HG03175 (cell line): ENCODE data around the gene DNAJC12.
A peak's percentile ranks its signal among the peaks of the same experiment; 100 is the strongest.
"Not testable (repeated sequence)": the region's sequence is repeated elsewhere in the genome, so short reads cannot be mapped to it uniquely, and the experiment has no call there.

Experiments
- ATAC-seq: cut with Tn5 transposase; IDR thresholded peaks from one replicate; pipeline ENCODE4 v1.9.1; 2021; ENCODE audit warnings: mild to moderate bottlenecking, moderate library complexity; ENCODE audit not compliant: unreplicated experiment

Gene DNAJC12

DNA sequence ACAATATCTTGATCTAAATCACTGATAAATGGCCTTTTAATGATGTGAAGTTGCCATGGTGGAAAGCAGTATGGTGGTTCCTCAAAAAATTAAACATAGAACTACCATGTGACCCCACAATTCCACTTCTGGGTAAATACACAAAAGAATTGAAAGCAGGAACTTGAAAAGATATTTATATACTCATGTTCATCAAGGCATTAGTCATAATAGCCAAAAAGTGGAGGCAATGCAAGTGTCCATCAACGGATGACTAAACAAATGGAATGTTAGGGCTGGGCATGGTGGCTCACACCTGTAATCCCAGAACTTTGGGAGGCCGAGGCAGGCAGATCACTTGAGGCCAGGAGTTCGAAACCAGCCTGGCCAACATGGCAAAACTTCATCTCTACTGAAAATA is 2.0 kb upstream of the DNAJC12 start:
- ATAC-seq, result no peak

DNA sequence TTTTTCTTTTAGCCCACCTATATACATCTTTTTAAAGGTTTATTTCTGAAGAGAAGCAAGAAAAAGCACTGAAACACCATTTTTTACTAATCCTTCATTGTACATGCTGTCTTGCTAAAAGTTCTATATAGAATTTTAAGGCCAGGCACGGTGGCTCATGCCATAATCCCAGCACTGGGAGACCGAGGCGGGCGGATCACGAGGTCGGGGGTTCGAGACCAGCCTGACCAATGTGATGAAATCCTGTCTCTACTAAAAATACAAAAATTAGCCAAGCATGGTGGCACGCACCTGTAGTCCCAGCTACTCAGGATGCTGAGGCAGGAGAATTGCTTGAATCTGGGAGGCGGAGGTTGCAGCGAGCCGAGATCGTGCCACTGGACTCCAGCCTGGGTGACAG is 1.5 kb upstream of the DNAJC12 start:
- not testable (repeated sequence) for ATAC-seq

DNA sequence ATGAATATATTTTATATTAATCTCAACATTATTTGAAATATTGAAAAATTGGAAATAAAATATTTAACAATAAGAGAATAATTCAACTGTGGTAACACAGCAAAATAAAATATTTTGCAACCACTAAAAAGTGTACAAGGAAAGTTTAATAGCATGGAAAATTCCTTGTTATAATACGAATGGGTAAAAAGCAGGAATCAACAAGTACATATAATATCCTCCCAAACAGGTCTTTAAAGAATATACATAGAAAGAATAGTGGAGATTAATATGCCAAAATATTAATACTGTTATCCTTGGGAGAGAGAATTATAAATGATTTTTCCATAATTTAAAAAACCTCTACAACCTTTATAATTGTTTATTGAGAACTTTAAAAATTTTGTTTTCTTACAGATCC is 1.0 kb downstream of the DNAJC12 start:
- no peak for ATAC-seq

DNA sequence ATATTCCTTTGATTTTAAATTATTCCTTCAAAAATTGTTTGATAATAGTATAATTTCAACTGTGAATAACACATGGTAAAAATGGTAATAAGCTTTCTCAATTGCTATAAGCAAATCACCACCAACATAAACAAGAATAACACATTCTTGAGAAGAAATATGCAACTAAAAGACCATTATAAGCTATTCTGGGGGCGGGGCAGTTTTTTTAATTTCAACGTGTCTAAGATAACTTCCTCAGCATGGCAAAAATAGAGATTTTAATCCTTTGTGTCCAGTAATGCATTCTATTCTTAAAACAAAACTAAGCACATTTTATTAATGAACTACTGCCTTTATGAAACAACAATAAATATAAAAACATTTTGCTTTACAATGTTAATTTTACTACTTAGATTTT is 1.5 kb downstream of the DNAJC12 start:
- ATAC-seq, result no peak

DNA sequence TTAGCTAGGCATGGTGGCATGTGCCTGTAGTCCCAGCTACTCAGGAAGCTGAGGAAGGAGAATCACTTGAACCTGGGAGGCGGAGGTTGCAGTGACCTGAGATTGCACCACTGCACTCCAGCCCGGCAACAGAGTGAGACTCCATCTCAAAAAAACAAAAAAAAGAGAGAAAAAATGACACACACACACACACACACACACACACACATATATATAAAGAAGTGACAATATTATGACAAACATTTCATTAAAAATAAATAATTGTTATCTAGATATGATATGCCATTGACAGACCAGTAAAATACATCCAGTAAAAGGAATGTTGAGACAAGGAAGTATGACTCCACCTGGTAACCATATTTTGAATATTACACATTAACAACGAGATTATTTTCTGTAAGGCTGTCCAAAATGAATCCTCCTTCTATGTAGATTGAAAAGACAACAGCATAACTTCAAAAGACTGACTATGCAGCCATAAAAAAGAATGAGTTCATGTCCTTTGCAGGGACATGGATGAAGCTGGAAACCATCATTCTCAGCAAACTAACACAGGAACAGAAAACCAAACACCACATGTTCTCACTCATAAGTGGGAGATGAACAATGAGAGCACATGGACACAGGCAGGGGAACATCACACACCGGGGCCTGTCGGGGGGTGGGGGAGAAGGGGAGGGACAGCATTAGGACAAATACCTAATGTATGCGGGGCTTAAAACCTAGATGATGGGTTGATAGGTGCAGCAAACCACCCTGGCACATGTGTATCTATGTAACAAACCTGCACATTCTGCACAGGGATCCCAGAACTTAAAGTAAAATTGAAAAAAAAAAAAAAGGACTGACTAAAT is 2.2 kb downstream of the DNAJC12 start:
- not testable (repeated sequence) for ATAC-seq

DNA sequence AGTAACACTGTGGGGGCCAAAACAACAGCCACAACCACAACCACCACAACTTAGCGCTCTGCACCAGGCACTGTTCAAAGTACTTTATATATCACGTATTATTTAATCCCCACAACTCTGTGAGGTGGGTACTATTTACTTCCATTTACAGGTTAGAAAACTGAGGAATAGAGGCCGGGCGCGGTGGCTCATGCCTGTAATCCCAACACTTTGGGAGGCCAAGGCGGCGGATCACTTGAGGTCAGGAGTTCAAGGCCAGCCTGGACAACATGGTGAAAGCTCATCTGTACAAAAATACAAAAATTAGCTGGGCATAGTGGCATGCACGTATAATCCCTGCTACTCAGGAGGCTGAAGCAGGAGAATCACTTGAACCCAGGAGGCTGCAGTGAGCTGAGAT is 3.6 kb downstream of the DNAJC12 start:
- no peak for ATAC-seq

DNA sequence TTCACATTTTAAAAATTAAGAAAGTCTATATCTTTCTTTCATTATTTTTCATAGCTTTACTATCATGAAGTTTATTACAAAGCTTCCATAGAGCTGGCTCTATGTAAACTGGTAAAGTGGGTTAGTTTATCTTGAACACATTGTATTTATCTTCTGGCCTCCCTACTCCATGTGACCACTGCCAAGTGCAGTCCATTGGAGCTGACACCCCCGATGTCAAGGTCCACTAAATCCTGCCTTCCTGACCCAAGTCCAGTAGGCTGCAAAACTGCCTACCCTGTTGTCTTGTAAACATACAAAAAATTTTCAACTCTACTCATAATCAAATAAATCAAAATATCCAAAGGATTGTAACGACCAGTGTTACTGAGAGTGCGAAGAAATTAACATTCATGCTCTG is 10.2 kb downstream of the DNAJC12 start:
- no peak for ATAC-seq

DNA sequence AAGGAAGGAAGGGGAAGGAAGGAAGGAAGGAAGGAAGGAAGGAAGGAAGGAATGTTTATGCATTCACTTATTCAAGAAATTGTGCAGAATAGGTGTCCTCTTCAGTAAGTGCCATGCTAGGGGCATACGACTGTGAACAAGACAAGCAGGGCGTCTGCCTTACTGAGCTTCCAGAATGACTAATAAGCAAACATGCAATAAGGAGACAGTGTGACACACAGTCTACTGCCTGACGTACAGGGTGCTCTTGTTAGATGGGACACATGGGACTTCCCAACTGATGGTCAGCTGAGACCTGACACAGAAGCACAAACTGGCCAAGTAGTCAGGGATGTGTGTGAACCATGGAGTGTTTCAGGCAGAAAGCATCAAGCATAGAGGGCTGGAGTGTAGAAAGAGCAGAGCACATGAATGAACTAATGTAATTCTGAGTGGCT is 18.2 kb downstream of the DNAJC12 start:
- peak; percentile 43 for ATAC-seq

DNA sequence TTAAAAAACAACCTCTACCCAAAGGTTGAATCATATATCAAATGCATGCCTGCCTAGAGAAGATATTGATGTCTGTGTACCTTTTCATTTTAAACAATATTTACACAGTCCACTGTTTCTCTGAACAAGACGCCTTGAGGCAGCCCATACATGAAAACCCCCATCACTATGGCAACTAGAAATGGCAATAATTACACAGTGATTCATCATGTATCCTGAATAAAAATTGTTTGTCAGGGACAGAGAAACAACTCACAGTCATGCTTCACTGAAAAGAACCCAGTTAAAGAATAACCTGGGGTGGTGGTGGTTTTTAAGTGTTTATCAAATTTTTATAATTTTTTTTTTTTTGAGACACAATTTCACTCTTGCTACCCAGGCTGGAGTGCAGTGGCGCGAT is 19.7 kb downstream of the DNAJC12 start:
- peak; percentile 82 for ATAC-seq

DNA sequence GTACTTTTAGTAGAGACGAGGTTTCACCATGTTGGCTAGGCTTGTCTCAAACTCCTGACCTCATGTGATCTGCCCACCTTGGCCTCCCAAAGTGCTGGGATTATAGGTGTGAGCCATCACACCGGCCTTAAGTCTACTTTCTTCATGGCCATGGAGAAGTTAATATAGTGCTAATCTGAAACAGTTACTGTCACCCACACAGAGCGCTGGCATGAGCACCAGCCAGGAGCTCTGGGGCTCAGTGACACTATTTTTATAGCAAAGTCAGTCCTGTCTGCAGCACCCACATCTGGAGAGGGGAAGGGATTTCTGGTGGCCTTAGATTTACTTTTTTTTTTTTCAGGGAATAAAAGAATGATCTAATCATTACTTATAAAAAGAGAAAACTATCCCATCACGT is 21.3 kb downstream of the DNAJC12 start:
- ATAC-seq, result no peak

DNA sequence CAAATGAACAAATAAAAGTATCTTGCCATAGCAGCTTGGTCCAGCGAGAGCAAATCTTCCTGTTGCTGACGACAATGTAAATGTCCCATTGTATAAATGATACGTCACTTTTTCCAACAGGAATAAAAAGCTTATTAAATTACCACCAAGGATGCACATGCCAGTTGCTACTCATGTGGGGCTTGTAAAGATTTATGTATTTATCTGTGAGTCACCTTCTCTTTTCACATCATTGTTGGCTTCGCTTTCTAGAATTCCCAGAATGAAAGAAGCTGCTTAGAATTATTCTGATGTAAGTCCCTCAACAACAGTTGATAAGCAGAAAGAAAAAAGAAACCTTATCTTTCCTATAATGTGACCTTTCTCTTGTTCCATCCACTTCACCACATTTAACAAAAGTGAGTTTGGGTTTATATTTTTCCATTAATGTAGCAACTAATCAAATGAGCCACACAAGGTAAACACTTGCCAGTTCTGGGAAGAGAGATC is 22.4 kb downstream of the DNAJC12 start:
- no peak for ATAC-seq

DNA sequence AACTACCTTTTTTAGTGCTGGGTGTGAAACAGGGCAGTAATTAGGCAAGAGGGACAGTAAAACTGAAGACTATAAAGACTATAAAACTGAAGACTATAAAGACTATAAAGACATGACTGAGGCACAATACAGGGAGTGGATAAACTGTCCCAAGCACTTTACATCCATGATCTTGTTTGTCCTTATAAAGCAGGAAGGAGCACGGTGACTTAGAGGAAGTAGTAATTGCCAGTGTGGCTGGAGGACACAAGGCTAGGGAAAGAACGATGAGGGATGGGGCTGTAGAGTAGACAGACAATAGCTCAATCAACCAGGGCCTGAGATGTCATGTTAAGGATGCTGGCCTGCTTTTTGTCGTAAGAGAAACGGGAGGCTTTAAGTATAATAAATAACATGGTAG is 26.0 kb downstream of the DNAJC12 start:
- ATAC-seq, result no peak

DNA sequence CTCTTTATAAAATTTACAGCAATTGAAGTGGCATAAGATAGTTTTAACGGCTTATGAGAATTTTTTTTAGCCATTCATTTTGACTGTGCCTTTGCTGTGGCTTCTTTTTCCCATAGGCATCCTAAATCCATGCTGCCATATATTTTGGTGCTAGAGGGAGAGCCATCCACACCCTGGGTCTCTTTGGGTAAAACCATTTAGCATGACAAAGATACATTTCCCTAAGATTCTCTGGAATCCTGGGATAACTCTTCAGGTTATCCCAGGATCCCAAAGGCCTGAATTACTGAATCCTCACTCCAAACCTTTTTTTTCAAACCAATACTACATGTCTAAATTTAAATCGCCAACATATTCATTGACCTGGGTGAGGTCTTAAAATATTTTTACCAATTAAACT is 28.9 kb downstream of the DNAJC12 start:
- ATAC-seq, result no peak

DNA sequence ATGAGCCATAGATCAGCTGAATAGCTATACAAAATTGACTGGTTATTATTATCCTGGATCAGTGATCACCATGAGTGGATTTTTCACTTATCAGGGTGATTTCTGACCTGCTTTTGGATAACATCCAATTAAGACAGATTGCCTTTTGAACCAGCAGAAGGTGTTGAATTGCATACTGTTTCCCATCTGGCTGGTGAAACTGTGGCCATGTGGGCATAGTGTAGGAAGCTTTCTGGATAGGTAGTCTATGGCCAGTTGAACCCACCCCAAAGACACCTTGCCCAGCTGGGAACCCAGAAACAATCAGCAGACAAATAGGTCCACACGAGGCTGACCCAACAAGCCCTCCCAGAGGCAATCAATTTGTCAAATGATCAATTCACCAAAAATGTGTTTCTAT is 29.3 kb downstream of the DNAJC12 start:
- no peak for ATAC-seq

DNA sequence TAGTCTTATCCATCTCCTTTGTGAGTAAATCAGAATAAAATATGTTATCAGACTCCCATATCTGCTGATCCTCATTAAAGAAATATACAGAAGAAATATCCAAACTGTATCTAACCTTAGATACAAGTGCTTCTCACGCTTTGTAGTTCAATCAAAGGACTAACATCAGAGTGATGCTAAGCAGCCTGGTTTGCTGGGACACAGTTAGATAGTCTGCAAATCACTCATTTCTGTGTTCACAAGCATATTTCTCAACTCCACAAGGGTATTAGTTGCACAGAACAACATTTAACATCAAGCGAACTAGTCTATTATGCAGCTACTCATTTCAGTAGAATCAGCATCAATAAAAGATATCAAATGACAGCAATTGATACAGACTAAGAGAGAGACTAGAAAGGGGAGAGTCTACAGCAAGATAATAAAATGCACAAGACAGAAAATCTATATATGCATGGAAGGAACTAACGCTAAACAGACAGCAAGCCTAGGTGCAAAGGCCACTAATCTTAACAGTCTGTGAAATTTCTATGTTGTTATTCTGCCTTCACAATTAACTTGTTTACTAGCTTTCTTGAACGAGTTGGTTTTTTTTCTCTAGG is 30.0 kb downstream of the DNAJC12 start:
- ATAC-seq, result no peak

DNA sequence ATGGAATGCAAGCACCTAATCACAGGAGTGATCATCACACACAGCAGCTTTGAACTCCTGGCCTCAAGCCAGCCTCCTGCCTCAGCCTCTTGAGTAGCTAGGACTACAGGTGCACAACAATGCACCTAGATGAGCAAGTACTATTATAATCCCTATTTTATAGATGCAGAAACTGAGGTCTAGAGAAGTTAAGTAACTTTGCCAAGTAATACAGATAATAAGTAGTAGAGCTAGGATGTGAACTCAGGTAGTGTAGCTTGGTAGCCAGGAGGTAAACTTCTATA is 33.7 kb downstream of the DNAJC12 start:
- ATAC-seq, result no peak

DNA sequence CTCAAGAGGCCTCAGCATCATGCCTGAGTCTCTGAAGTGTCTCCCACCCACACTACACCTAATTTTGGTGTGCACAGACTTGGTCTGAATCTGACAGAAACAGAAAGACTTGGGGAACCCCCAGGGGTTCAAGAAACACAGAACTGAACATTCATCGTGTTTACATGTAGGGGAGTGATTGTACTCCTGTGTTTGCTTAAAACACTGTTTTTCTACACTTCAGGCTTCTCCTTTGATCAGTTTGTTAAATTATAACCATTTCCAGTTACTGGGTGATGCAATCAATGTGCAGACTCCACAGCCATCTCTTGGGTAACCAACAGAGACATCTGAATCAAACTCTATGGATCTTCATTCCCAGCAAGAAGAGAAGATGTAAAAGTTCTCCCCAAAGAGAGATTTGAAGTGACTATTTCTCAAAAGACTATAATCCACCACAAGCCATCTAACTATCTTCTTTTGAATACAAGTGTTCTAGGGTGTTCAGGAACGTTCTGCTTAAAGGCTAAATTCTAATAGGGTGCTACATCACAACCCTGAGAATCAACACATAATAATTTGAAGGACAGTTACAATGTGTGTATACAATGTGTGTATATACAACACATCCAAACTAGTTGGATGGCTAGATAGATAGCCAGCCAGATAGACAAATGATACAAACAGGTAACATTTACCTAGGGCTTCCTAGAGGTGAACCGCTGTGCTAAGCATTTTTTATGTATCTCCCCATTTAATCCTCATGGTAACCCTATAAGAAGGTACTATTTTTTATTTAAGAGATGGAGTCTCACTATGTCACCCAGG is 34.2 kb downstream of the DNAJC12 start:
- no peak for ATAC-seq

DNA sequence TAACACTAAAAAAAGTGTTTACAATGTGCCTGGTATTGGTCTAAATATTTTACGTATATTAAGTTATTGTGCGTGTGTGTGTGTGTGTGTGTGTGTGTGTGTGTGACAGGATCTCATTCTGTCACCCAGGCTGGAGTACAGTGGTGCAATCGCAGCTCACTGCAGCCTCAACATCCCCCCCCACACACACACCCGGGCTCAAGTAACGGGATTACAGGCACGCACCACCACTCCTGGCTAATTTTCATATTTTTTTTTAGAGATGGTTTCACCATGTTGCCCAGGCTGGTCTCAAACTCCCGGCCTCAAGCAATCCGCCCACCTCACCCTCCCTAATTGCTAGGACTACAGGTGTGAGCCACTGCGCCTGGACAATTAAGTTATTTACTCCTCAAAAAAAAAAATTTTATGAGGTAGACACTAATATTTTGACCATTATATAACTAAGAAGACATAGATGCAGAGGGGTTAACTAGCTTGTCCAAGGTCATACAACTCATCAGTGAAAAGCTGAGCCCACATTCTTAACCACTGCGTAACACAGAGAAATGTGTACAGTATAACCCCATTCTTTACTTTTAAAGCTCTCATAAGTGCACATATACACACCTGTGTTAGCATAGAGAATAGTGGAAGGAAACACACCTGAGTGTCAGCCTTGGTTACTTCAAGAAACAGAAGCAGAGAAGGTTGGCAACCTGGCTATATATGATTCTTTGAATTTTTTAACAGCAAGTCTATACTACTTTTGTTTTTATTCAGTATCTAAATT is 35.0 kb downstream of the DNAJC12 start:
- no peak for ATAC-seq

DNA sequence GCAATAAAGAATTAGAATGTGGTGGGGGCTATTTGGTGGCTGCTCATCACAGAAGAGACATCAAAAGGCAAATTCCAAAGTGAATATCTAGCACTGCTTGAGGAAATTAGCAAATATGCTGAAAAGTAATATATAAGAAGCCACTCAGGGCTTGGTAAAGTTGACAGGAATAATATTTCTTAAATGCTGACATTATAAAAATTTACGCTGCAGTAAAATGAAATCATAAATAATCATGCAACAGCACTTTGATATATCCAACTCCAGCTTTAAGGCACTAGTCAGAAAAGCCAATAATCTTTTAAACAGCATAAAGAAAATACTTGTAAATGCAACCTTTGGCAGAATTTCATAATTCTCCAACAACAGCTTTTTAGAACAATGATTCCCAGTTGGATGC is 36.9 kb downstream of the DNAJC12 start:
- no peak for ATAC-seq

DNA sequence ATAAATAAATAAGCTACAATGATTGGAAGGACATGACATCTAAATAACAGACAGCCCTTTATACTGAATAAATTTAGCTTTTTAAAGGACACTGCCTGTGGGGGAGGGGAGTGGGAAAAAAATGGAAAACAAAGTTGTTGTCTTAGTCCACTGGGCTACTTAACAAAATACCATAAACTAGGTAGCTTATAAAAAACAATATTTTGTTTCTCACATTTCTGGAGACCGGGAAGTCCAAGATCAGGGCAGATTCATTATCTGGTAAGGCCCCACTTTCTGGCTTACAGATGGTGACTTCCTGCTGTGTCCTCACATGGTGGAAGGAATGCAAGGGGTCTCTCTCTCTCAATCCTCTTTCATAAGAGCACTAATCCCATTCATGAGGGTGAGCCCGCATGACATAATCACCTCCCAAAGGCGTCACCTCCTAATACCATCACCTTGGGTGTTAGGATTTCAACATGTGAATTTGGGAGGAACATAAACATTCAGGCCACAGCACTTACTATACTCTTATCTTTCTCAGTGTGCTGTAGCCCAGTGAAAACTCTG is 43.0 kb downstream of the DNAJC12 start:
- no peak for ATAC-seq

DNA sequence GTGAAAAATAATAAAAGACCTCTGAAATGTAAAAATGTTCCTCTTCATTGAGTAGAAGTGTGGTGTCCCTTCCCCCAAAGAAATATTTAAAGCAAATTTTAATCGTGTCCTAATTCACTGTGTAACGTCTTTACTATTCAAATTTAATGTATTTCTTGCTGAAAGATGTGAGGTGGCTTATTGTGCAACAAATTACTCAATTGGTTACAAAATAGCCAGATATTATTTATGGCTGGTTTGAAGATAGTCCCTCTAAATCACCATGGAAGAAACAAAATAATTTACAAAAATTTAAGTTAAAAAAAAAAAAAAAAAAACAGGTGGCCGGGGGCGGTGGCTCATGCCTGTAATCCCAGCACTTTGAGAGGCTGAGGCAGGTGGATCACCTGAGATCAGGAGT is 43.7 kb downstream of the DNAJC12 start:
- ATAC-seq, result no peak
